Psoas muscle (tissue), 7 donors: ENCODE data around the gene RABEPK. TPM values are rescaled to one million over a fixed set of nuclear protein-coding genes. Genes with fewer than 3 reads are reported as not detected.

Source experiments
- polyA plus RNA-seq, 3 donors: library from polyadenylated mRNA; stranded (reverse); fragments of 200-250 nt; gene quantifications; one replicate each; pipeline ENCODE4 v1.2.3, GENCODE V29; 2013
- total RNA-seq, 4 donors: library from RNA; stranded (reverse); fragmentation: NEBNext Ultra II Directional in 2 of 4; extraction: Animal tissue kit (Norgen Biotek cat#: 25700) in 2 of 4; gene quantifications; one replicate each; pipeline versions ENCODE4 v1.2.1 to v1.2.4, GENCODE V29; 2021 to 2023
- donor health status: healthy with polysubstance abuse.
- donor health status: DM: no; HTN: no; CAD: no; lungs with moderate emphysema.
- donor health status: Bipolar disorder and iron deficiency.
- donor health status: healthy.
- donor health status: DM: no; HTN: no; CAD: no.
- donor health status: DM: no; HTN: no; CAD: no.
- donor health status: DM: yes; HTN: yes; CAD: no.

The RABEPK gene
- total and polyA plus RNA-seq, 7 donors = 8.8 to 34.5 (median 12.5) TPM

Other genes starting within 250 kb of the RABEPK start
- gene SCAI, start 57.0 kb upstream of the RABEPK start, total RNA-seq = 1 to 10 TPM; 1.8 to 5.2 (median 3.4) TPM
- gene SCAI, start 57.0 kb upstream of the RABEPK start, polyA plus RNA-seq = 1 to 10 TPM in 1 of 3 donors, under 1 TPM in 2; 0.39 to 1.5 (median 0.80) TPM
- 10 to 100 TPM; 51.4 to 91.6 (median 66.6) TPM for gene PPP6C, start 10.7 kb upstream of the RABEPK start, total RNA-seq
- gene PPP6C, start 10.7 kb upstream of the RABEPK start, polyA plus RNA-seq = 10 to 100 TPM; 29.9 to 66.8 (median 47.3) TPM
- gene HSPA5, start 40.8 kb downstream of the RABEPK start, total RNA-seq = 100 to 1,000 TPM in 1 of 4 donors, 10 to 100 TPM in 3; 53.2 to 160 (median 84.6) TPM
- gene HSPA5, start 40.8 kb downstream of the RABEPK start, polyA plus RNA-seq = 100 to 1,000 TPM in 1 of 3 donors, 10 to 100 TPM in 2; 76.7 to 179 (median 94.3) TPM
- 10 to 100 TPM; 33.0 to 49.3 (median 43.1) TPM for gene GAPVD1, start 61.3 kb downstream of the RABEPK start, total RNA-seq
- gene GAPVD1, start 61.3 kb downstream of the RABEPK start, polyA plus RNA-seq = 10 to 100 TPM in 2 of 3 donors, 1 to 10 TPM in 1; 9.7 to 26.3 (median 10.5) TPM